GM23338 (cell line): ENCODE data around the gene ARHGEF11.

Source experiments
- EZH2 ChIP-seq: fragments of 200-600 bp; sonication (generic); IDR thresholded peaks from one replicate; pipeline ENCODE4 v1.8.0; 2017; ENCODE audit warnings: antibody characterized with exemption, mild to moderate bottlenecking, low read depth; ENCODE audit not compliant: unreplicated experiment
- JUNB ChIP-seq: IDR thresholded peaks from one replicate; pipeline ENCODE4 v1.6.1; 2016; ENCODE audit warnings: antibody characterized with exemption; ENCODE audit not compliant: unreplicated experiment
- POLR2AphosphoS5 ChIP-seq: IDR thresholded peaks from 2 replicates; pipeline ENCODE4 v1.6.1; 2016; ENCODE audit warnings: antibody characterized with exemption, low read depth
- TF ChIP-seq, protein P1 (sequence below), 2 experiments: fragments of 200-600 bp in 1 of 2; sonication (generic) in 1 of 2; conservative IDR thresholded peaks; 2 replicates each; pipeline versions ENCODE4 v1.5.1 to v1.6.1; 2016 to 2017; ENCODE audit warnings: antibody characterized with exemption in 2 of 2, low read depth in 2 of 2, mild to moderate bottlenecking in 2 of 2, moderate library complexity in 1 of 2

GRCh38 chr1:156936721-156937220, 108.8 kb downstream of the ARHGEF11 start:
- TF ChIP-seq, protein P1, sequence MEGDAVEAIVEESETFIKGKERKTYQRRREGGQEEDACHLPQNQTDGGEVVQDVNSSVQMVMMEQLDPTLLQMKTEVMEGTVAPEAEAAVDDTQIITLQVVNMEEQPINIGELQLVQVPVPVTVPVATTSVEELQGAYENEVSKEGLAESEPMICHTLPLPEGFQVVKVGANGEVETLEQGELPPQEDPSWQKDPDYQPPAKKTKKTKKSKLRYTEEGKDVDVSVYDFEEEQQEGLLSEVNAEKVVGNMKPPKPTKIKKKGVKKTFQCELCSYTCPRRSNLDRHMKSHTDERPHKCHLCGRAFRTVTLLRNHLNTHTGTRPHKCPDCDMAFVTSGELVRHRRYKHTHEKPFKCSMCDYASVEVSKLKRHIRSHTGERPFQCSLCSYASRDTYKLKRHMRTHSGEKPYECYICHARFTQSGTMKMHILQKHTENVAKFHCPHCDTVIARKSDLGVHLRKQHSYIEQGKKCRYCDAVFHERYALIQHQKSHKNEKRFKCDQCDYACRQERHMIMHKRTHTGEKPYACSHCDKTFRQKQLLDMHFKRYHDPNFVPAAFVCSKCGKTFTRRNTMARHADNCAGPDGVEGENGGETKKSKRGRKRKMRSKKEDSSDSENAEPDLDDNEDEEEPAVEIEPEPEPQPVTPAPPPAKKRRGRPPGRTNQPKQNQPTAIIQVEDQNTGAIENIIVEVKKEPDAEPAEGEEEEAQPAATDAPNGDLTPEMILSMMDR (conservative IDR thresholded peaks at IDR 0.05; ENCODE audit: low read depth in 2 of 2): no peak
- TF ChIP-seq EZH2: no peak
- TF ChIP-seq POLR2AphosphoS5: no peak
- TF ChIP-seq JUNB: no peak
